Thymus (tissue), 11 donors: ENCODE measurements around the gene TAPBP. TPM values are rescaled to one million over a fixed set of nuclear protein-coding genes. Genes with fewer than 3 reads are reported as not detected.
A peak's percentile ranks its signal among the peaks of the same experiment; 100 is the strongest.

Source experiments
- DNase-seq, 9 donors: peaks; one replicate each; pipeline ENCODE4 v3.0.0-alpha.2; 2013; ENCODE audit warnings: low spot score in 9 of 9, low read depth in 6 of 9, missing footprints in 1 of 9
- H3K27ac ChIP-seq, 2 donors: one replicate each; pipeline ENCODE4 v1.5.1; 2013; ENCODE audit warnings: control low read depth in 1 of 2, low read depth in 1 of 2, low read length in 1 of 2, mild to moderate bottlenecking in 1 of 2, moderate library complexity in 1 of 2
- H3K27me3 ChIP-seq, 2 donors: one replicate each; pipeline ENCODE4 v1.5.1; 2013; ENCODE audit warnings: low read length in 1 of 2; ENCODE audit not compliant: control insufficient read depth in 2 of 2, insufficient read depth in 1 of 2
- H3K36me3 ChIP-seq, 2 donors: one replicate each; pipeline ENCODE4 v1.5.1; 2013; ENCODE audit warnings: low read length in 1 of 2, mild to moderate bottlenecking in 1 of 2, moderate library complexity in 1 of 2; ENCODE audit not compliant: control insufficient read depth in 2 of 2, insufficient read depth in 2 of 2
- H3K4me1 ChIP-seq, 2 donors: one replicate each; pipeline ENCODE4 v1.5.1; 2013; ENCODE audit warnings: low read length in 2 of 2; ENCODE audit not compliant: control insufficient read depth in 2 of 2, insufficient read depth in 2 of 2
- H3K4me3 ChIP-seq, 2 donors: one replicate each; pipeline ENCODE4 v1.5.1; 2013; ENCODE audit warnings: low read length in 2 of 2, control low read depth in 1 of 2, mild to moderate bottlenecking in 1 of 2
- H3K9me3 ChIP-seq, 2 donors: one replicate each; pipeline ENCODE4 v1.5.1; 2013; ENCODE audit warnings: low read length in 1 of 2, mild to moderate bottlenecking in 1 of 2; ENCODE audit not compliant: control insufficient read depth in 2 of 2, insufficient read depth in 1 of 2
- WGBS: extraction: QIAGEN DNeasy Blood & Tissue Kit; methylation state at CpG from one replicate; pipeline ENCODE4 v1.1.7; 2013; 5-methylcytosine and 5-hydroxymethylcytosine counted together
- polyA plus RNA-seq: library from polyadenylated mRNA; stranded (reverse); fragments of 200-250 nt; gene quantifications from one replicate; pipeline ENCODE4 v1.2.3, GENCODE V29; 2013
- total RNA-seq: library from RNA; stranded (reverse); fragments of 120-200 nt; gene quantifications from one replicate; pipeline ENCODE4 v1.2.4, GENCODE V29; 2013
- donor health status: healthy.

Gene TAPBP
- total and polyA plus RNA-seq, 2 donors: 37.7 to 57.0 TPM

DNA sequence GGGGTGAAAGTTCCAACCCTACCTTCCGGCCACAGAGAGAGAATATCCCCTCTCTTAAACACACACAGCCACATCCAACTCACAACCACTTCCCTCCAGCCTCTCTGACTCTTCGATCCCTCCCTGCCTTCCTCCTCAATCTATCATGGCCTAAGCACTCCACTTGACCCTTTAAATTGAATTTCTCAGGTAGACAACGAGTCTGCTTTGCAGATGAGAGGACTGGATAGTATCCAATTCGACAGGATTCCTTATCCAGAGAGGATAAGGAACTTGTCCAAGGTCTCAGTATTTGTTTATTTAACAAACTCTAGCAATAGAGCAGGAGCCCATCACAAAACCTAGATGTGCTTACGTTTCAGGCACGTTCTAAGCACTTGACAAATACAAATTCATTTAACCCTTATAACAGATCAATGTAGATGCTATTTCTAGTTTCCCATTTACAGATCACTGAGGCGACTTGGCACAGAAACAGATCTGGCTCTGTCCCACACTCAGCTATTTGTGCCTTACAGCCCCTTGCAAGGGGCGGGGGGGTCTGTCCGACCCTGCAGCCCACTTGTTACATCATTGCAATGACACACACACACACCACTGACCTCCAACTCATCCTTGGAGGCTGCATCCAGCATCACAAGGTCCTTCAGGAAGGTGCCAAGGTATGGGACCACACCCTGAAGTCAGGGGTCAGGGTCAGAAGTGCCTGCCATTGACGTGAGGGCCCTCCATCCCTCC, 19.6 kb downstream of the TAPBP start:
- H3K36me3 ChIP-seq: peaks cover 56% of the 10 kb centered on the region in 2 donors
- H3K27me3 ChIP-seq: no peaks in the 10 kb centered on the region
- WGBS: 98% methylated on average over 10 of the region's 10 CpGs
- H3K4me3 ChIP-seq: no peak overlapping the region
- H3K4me1 ChIP-seq: peaks cover 18 to 24% of the 10 kb centered on the region in 2 donors
- H3K9me3 ChIP-seq: peaks cover 0 to 6% of the 10 kb centered on the region in 2 donors
- H3K27ac ChIP-seq: no peak overlapping the region
- DNase-seq: no peak

DNA sequence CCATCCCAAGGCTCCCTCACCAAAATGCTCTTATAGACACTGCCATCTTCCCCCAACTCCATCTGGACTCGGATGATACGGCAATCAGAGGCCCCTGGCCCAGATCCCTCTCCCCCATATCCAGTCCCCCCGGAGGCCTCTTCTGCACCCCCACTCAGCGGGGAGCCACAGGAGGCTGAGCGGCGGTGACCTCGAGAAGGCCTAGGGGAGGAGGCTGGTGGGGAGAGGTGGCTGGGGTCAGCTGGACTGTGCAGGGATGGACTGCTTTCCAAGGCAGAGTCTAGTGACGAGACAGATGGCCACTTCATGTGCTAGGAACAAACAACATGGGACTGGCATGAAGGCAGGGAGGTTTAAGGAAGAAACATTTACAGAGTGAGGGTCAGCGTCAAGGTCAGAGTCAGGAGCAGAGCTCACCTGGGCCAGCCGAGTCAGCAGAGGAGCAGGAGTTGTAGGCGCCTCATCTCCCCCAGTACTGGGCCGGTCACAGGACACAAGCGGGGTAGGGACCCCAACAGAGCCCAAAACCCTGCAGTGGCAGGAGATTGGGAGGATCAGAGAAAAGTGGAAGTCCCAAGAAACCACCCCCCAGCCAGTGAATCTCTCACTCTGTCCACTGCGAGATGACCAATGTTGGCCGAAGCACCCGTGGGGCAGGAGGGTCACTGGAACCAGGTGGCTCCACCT, 20.7 kb downstream of the TAPBP start:
- DNase-seq: no peak
- no peaks in the 10 kb centered on the region for H3K27me3 ChIP-seq
- H3K36me3 ChIP-seq: peaks cover 56% of the 10 kb centered on the region in 2 donors
- no peak overlapping the region for H3K4me3 ChIP-seq
- H3K4me1 ChIP-seq: peaks cover 18 to 27% of the 10 kb centered on the region in 2 donors
- H3K27ac ChIP-seq: no peak overlapping the region
- H3K9me3 ChIP-seq: peaks cover 0 to 6% of the 10 kb centered on the region in 2 donors
- 98% methylated on average over 16 of the region's 16 CpGs for WGBS

DNA sequence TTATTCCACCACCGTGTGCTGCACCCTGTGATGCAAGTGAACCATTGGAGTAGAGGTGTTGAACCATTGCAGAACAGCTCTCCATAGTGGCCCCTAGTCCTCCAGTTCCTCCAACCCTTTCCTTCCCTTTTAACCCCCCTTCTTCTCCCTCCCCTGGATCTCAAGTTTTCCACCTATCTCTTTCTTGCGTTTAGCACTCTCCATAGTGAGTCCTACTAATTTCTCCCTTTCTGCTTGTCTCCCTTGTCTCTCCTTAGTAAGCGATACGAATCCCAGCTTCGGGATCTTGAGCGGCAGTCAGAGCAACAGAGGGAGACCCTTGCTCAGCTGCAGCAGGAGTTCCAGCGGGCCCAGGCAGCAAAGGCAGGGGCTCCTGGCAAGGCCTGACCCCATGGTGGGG, 23.4 kb downstream of the TAPBP start:
- H3K9me3 ChIP-seq: peaks cover 0 to 3% of the 10 kb centered on the region in 2 donors
- H3K4me3 ChIP-seq: peak overlapping the region in 1 of 2 donors; percentile 88
- 91% methylated on average over 7 of the region's 7 CpGs for WGBS
- no peaks in the 10 kb centered on the region for H3K27me3 ChIP-seq
- no peak overlapping the region for H3K27ac ChIP-seq
- no peak for DNase-seq
- H3K4me1 ChIP-seq: peaks cover 7 to 20% of the 10 kb centered on the region in 2 donors
- peaks cover 43 to 60% of the 10 kb centered on the region in 2 donors for H3K36me3 ChIP-seq

DNA sequence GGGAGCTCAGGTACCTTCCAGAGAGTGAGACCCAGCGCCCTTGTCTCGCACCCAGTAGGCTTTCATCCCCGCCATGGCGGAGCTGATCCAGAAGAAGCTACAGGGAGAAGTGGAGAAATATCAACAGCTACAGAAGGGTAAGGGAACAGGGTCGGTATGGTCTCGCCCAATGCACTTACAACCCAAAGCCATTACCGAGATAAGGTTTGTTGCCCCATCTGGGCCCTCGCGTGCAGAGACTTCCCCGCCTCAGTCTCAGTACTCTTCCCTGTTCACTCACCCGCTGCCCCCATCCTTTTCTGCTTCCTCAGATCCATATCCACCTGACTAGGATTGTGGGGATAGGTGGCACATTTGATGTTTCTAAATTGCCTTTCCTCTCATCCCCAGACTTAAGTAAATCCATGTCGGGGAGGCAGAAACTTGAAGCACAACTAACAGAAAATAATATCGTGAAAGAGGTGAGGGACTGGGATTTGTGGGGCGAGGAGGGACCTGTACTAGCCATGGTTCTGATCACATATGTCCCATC, 24.0 kb downstream of the TAPBP start:
- Histone ChIP-seq H3K27me3 (no peaks in the 10 kb centered on the region), H3K27ac (peak overlapping the region; percentile 6 to 46), H3K36me3 (peaks cover 38 to 60% of the 10 kb centered on the region in 2 donors), H3K9me3 (peaks cover 0 to 3% of the 10 kb centered on the region in 2 donors), H3K4me3 (peak overlapping the region; percentile 59 to 88), H3K4me1 (peaks cover 7 to 20% of the 10 kb centered on the region in 2 donors)
- no peak for DNase-seq
- 8% methylated on average over 14 of the region's 14 CpGs for WGBS

DNA sequence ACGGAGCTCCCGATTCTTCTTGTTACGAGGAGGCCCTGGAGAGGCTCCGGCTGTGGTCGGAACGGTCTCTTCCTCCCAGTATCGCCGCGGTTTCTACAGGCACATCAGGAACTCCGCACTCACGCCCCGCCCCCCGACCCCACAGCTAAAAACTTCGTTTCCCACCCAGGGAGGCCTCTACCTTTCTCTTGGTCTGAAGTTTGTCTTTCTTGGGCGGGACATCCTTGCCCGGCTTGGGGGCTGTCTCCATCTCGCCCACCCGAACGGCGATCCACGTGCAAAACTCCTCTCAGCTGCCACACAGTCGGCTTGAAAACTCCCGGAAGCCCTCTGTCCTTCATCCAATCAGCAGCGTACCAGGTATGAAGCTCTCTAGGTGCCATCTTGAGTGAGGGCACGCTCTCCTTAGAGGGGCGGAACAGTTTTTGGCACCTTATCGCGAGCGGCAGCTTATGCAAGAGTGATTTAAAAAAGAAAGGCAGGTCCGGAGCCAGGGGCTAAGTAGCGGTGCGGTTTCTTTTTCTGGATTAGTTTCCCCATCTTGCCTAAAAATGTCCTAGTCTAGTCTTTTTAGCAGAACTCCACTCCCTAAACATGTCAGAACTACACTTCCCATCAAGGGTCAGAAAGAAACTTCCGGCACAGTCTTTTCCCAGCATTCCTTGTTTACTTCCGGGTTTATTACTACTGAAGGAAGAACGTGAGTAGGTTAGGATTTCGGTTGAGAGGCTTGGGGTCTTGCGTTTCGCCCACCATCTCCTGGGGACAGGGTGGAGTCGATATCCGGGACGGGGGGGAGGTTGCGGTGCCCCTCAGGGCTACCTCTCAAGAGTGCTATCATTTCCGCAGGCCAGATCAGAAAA, 24.7 kb downstream of the TAPBP start, which contains the start of the genes PFDN6 and WDR46:
TSS of gene PFDN6 (plus strand) at position 681 of the 863 bp plus-strand sequence. CDS start 256 bp downstream, outside the sequence.
TSS of gene WDR46 (minus strand) at position 319 of the 863 bp plus-strand sequence. CDS start at position 250, 69 bp downstream.
- Histone ChIP-seq H3K9me3 (peaks cover 0 to 3% of the 10 kb centered on the region in 2 donors), H3K4me1 (peaks cover 7 to 20% of the 10 kb centered on the region in 2 donors), H3K4me3 (peak within 1 kb of the TSS; percentile 59 to 88), H3K27ac (peak within 1 kb of the TSS; percentile 46 to 66), H3K36me3 (peaks cover 32 to 59% of the 10 kb centered on the region in 2 donors), H3K27me3 (no peaks in the 10 kb centered on the region)
- under 1% methylated on average over 43 of the region's 43 CpGs for WGBS
- DNase-seq: peak; percentile 81 to 98 (median 89)

DNA sequence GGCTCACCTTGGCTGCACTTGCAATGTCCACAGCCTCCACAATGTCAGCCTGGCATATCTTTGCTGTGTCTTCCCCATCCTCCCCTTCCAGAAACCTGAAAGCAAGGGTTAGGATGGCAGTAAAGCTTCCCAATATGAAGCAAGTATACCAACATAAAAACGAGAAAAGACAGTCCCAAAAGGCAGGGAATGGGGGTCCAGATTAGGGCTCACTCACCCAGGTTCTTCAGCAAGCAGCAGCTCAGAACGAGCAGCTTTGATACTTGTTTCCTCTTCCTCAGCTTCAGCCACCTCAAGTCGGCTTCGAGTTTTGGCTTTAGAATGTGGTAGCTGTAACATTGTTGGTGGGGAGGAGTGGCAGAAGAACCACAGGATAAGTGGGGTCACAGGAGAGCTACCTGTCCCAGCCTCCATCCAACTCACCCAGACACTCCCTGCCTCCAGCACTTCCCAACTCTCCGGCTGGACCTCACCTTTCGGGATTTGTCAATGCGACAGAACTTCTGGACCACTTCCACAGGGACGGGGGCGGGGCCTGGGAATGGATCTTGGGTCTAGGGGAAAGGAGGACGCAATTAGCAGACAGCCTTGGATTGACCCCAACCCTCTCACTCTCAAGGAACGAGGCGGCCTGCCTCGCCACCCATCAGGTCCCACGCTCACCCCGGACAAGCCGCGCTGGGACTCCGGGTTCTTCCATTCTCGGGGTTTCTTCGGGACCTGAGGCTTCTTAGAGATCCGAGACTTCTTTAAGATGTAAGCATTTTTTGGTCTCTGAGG, 25.5 kb downstream of the TAPBP start:
- DNase-seq: no peak
- WGBS: 11% methylated on average over 21 of the region's 21 CpGs
- Histone ChIP-seq H3K27ac (peak overlapping the region; percentile 46 to 58), H3K9me3 (peaks cover 0 to 3% of the 10 kb centered on the region in 2 donors), H3K27me3 (no peaks in the 10 kb centered on the region), H3K4me1 (peaks cover 7 to 20% of the 10 kb centered on the region in 2 donors), H3K36me3 (peaks cover 24 to 52% of the 10 kb centered on the region in 2 donors), H3K4me3 (peak overlapping the region; percentile 59 to 88)

DNA sequence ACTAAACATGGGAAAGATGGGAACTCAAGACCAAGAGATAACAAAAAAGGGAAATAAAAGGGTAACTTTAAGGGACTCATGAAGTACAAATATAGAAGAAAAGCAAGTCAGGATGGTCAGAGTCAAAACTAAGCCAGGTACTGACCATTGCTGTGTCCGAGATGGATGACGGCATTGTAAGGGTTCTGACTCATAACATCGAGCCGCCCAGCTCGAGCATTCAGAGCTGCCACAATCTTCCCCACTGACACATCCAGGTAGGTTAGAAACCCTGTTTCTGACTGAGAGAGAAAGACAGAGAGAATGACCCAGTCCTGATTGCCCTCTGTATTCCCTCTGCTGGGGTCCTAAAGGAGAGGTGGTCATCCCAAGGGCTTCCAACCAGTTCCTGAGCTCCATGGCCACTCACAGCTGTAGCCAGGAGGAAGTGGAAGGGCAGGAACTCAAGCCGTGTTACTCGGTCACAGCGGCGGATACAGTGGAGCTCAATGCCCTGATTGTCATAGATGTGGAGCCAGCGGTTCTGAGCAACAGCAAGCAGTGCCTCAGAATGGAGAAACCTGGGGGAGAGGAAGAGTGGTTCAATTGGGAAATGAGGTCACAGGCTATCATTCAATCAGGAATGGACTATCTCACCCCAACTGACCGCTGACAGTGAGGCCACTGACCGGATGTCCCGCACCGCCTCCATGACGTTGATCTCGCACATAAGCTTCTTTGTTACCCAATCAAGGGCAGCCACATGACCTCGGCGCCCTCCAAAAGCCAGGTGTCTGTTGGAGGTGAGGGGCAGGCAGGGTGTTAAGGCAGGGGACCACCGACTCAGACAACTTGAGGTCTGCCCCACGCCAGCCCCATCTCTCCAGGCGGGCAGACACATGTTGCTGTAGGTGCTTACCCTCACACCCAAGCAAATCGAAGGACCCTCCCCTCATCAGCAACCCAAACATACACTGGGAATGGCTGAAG, 26.6 kb downstream of the TAPBP start:
- no peak for DNase-seq
- no peaks in the 10 kb centered on the region for H3K27me3 ChIP-seq
- H3K9me3 ChIP-seq: peaks cover 0 to 3% of the 10 kb centered on the region in 2 donors
- peaks cover 16 to 48% of the 10 kb centered on the region in 2 donors for H3K36me3 ChIP-seq
- WGBS: 98% methylated on average over 22 of the region's 22 CpGs
- H3K4me3 ChIP-seq: no peak overlapping the region
- no peak overlapping the region for H3K27ac ChIP-seq
- H3K4me1 ChIP-seq: peaks cover 7 to 20% of the 10 kb centered on the region in 2 donors
